HepG2 (cell line): ENCODE data around the gene GNG4. TPM values are rescaled to one million over a fixed set of nuclear protein-coding genes. Genes with fewer than 3 reads are reported as not detected.
A peak's percentile ranks its signal among the peaks of the same experiment; 100 is the strongest.

Experiments used
- CHD2 ChIP-seq: IDR thresholded peaks from 2 replicates; pipeline ENCODE4 v1.6.1; 2011; ENCODE audit warnings: low read depth, low read length, improper control_type of control experiment
- HDAC1 ChIP-seq: sonication (generic); formaldehyde crosslinking; IDR thresholded peaks from 2 replicates; pipeline ENCODE4 v1.5.1; 2020; ENCODE audit warnings: mild to moderate bottlenecking, missing genetic modification reagents
- HMG20B ChIP-seq: conservative IDR thresholded peaks from 2 replicates; pipeline ENCODE4 v1.6.1; 2016; ENCODE audit warnings: missing genetic modification reagents, missing compliant biosample characterization
- HNRNPL ChIP-seq: fragments of 200-400 bp; formaldehyde crosslinking; IDR thresholded peaks from 2 replicates; pipeline ENCODE4 v1.6.1; 2017; ENCODE audit warnings: mild to moderate bottlenecking, low read depth, low read length
- MAFG ChIP-seq: sonication (generic); formaldehyde crosslinking; IDR thresholded peaks from 2 replicates; pipeline ENCODE4 v1.5.1; 2020; ENCODE audit warnings: mild to moderate bottlenecking, missing genetic modification reagents
- MYC ChIP-seq: sonication (generic); formaldehyde crosslinking; IDR thresholded peaks from 2 replicates; pipeline ENCODE4 v1.9.0; 2021; ENCODE audit warnings: missing genetic modification reagents, borderline replicate concordance
- SMYD3 ChIP-seq: sonication (generic); formaldehyde crosslinking; IDR thresholded peaks from 2 replicates; pipeline ENCODE4 v1.8.1; 2023; ENCODE audit warnings: mild to moderate bottlenecking, missing genetic modification reagents
- ZNF17 ChIP-seq: sonication (generic); formaldehyde crosslinking; IDR thresholded peaks from 2 replicates; pipeline ENCODE4 v1.5.0; 2020; ENCODE audit warnings: mild to moderate bottlenecking, missing genetic modification reagents
- ZNF570 ChIP-seq: sonication (generic); formaldehyde crosslinking; IDR thresholded peaks from 2 replicates; pipeline ENCODE4 v1.4.0; 2020; ENCODE audit warnings: mild to moderate bottlenecking, missing genetic modification reagents, borderline replicate concordance
- ZNF644 ChIP-seq: IDR thresholded peaks from 2 replicates; pipeline ENCODE4 v1.6.1; 2016; ENCODE audit warnings: low read depth
- ZNF720 ChIP-seq: sonication (generic); formaldehyde crosslinking; IDR thresholded peaks from 2 replicates; pipeline ENCODE4 v1.4.0; 2020; ENCODE audit warnings: missing genetic modification reagents
- polyA plus RNA-seq, 8 experiments: library from polyadenylated mRNA; depleted of rRNA in 3 of 8; stranded (reverse) in 7 of 8; unstranded in 1 of 8; fragments of >200 nt; fragmentation: Illumina TruSeq in 4 of 8; extraction: Trizol in 4 of 8; gene quantifications; 2 replicates each; pipeline versions ENCODE4 v1.2.1 to v1.2.3, GENCODE V29; 2011 to 2016; ENCODE audit warnings: low read depth in 4 of 8, missing spikeins in 1 of 8, mixed read lengths in 1 of 8; ENCODE audit not compliant: insufficient read depth in 1 of 8
- total RNA-seq, 5 experiments: library from RNA; depleted of rRNA; stranded (reverse); fragments of >200 nt; fragmentation: Illumina TruSeq; extraction: Trizol; gene quantifications; 2 replicates each; pipeline ENCODE4 v1.2.3, GENCODE V29; 2016; ENCODE audit warnings: low read depth in 1 of 5
- TF ChIP-seq, protein P1 (sequence below): sonication (generic); formaldehyde crosslinking; IDR thresholded peaks from 2 replicates; pipeline ENCODE4 v1.5.1; 2020; ENCODE audit warnings: mild to moderate bottlenecking, missing genetic modification reagents, borderline replicate concordance
- TF ChIP-seq, protein P2 (sequence below): sonication (generic); formaldehyde crosslinking; IDR thresholded peaks from 2 replicates; pipeline ENCODE4 v1.5.0; 2020; ENCODE audit warnings: missing genetic modification reagents
- TF ChIP-seq, protein P3 (sequence below): sonication (generic); formaldehyde crosslinking; IDR thresholded peaks from 2 replicates; pipeline ENCODE4 v1.5.0; 2020; ENCODE audit warnings: mild to moderate bottlenecking, missing genetic modification reagents, borderline replicate concordance
- TF ChIP-seq, protein P4 (sequence below): sonication (generic); formaldehyde crosslinking; IDR thresholded peaks from 2 replicates; pipeline ENCODE4 v1.4.0; 2020; ENCODE audit warnings: missing genetic modification reagents, mild to moderate bottlenecking, borderline replicate concordance
- TF ChIP-seq, protein P5 (sequence below): IDR thresholded peaks from 2 replicates; pipeline ENCODE4 v1.6.1; 2016; ENCODE audit warnings: missing compliant biosample characterization, missing genetic modification reagents, borderline replicate concordance

Gene GNG4
- total and polyA plus RNA-seq, 2 of the 13 experiments (the other 11 are each of a cell fraction or from before 2014, with no cell fraction given), result 27.1 to 69.5 TPM

DNA sequence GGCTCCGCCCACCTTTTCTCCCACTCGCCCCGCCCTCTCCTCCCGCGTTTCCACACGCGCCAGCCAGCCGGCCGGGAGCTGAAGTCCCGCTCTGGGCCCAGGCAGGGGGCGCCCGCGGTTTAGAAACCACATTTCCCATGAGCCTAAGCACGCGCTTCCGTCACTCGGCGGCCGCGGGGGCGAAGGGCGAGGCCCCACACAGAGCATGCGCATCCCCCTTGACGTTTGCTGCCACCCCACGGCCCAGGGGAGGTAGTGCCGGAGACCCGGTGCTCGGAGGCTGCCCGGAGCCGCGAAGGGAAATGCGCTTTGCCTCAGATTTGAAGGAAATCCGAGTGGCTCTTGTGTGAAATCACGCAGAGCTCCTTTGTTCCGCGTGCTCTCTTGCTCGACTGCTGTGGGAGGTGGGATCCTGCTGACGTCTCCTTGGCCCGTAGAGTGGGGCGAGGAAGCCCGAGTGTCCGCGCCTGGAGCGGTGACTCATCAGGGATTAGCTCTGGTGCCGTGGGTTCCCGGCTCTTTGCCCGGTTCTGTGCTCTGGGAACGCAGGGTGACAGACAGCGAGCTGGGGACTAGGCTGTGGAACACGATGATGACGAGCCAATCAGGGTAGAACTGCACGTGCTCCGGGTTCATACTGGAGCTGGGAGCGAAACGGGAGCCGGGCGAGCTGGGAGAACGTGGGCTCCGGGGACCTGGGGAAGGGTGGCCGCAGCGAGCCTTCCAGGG, 144.9 kb downstream of the GNG4 start (continued):
- TF ChIP-seq, protein P1, sequence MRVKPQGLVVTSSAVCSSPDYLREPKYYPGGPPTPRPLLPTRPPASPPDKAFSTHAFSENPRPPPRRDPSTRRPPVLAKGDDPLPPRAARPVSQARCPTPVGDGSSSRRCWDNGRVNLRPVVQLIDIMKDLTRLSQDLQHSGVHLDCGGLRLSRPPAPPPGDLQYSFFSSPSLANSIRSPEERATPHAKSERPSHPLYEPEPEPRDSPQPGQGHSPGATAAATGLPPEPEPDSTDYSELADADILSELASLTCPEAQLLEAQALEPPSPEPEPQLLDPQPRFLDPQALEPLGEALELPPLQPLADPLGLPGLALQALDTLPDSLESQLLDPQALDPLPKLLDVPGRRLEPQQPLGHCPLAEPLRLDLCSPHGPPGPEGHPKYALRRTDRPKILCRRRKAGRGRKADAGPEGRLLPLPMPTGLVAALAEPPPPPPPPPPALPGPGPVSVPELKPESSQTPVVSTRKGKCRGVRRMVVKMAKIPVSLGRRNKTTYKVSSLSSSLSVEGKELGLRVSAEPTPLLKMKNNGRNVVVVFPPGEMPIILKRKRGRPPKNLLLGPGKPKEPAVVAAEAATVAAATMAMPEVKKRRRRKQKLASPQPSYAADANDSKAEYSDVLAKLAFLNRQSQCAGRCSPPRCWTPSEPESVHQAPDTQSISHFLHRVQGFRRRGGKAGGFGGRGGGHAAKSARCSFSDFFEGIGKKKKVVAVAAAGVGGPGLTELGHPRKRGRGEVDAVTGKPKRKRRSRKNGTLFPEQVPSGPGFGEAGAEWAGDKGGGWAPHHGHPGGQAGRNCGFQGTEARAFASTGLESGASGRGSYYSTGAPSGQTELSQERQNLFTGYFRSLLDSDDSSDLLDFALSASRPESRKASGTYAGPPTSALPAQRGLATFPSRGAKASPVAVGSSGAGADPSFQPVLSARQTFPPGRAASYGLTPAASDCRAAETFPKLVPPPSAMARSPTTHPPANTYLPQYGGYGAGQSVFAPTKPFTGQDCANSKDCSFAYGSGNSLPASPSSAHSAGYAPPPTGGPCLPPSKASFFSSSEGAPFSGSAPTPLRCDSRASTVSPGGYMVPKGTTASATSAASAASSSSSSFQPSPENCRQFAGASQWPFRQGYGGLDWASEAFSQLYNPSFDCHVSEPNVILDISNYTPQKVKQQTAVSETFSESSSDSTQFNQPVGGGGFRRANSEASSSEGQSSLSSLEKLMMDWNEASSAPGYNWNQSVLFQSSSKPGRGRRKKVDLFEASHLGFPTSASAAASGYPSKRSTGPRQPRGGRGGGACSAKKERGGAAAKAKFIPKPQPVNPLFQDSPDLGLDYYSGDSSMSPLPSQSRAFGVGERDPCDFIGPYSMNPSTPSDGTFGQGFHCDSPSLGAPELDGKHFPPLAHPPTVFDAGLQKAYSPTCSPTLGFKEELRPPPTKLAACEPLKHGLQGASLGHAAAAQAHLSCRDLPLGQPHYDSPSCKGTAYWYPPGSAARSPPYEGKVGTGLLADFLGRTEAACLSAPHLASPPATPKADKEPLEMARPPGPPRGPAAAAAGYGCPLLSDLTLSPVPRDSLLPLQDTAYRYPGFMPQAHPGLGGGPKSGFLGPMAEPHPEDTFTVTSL (CRISPR knock-in tag), result no peak
- TF ChIP-seq ZNF644 (no peak), HDAC1 (CRISPR knock-in tag) (peak; percentile 79), MAFG (no peak), SMYD3 (CRISPR knock-in tag) (no peak), HMG20B (CRISPR knock-in tag) (no peak; the same call in 1 of the 2 replicates), ZNF720 (CRISPR knock-in tag) (no peak), HNRNPL (peak; percentile 89), CHD2 (no peak), ZNF570 (CRISPR knock-in tag) (no peak), MYC (CRISPR knock-in tag) (peak; percentile 87), ZNF17 (no peak)
- TF ChIP-seq, protein P2, sequence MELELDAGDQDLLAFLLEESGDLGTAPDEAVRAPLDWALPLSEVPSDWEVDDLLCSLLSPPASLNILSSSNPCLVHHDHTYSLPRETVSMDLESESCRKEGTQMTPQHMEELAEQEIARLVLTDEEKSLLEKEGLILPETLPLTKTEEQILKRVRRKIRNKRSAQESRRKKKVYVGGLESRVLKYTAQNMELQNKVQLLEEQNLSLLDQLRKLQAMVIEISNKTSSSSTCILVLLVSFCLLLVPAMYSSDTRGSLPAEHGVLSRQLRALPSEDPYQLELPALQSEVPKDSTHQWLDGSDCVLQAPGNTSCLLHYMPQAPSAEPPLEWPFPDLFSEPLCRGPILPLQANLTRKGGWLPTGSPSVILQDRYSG (CRISPR knock-in tag), result no peak
- TF ChIP-seq, protein P3, sequence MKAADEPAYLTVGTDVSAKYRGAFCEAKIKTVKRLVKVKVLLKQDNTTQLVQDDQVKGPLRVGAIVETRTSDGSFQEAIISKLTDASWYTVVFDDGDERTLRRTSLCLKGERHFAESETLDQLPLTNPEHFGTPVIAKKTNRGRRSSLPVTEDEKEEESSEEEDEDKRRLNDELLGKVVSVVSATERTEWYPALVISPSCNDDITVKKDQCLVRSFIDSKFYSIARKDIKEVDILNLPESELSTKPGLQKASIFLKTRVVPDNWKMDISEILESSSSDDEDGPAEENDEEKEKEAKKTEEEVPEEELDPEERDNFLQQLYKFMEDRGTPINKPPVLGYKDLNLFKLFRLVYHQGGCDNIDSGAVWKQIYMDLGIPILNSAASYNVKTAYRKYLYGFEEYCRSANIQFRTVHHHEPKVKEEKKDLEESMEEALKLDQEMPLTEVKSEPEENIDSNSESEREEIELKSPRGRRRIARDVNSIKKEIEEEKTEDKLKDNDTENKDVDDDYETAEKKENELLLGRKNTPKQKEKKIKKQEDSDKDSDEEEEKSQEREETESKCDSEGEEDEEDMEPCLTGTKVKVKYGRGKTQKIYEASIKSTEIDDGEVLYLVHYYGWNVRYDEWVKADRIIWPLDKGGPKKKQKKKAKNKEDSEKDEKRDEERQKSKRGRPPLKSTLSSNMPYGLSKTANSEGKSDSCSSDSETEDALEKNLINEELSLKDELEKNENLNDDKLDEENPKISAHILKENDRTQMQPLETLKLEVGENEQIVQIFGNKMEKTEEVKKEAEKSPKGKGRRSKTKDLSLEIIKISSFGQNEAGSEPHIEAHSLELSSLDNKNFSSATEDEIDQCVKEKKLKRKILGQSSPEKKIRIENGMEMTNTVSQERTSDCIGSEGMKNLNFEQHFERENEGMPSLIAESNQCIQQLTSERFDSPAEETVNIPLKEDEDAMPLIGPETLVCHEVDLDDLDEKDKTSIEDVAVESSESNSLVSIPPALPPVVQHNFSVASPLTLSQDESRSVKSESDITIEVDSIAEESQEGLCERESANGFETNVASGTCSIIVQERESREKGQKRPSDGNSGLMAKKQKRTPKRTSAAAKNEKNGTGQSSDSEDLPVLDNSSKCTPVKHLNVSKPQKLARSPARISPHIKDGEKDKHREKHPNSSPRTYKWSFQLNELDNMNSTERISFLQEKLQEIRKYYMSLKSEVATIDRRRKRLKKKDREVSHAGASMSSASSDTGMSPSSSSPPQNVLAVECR (CRISPR knock-in tag), result peak; percentile 80
- TF ChIP-seq, protein P4, sequence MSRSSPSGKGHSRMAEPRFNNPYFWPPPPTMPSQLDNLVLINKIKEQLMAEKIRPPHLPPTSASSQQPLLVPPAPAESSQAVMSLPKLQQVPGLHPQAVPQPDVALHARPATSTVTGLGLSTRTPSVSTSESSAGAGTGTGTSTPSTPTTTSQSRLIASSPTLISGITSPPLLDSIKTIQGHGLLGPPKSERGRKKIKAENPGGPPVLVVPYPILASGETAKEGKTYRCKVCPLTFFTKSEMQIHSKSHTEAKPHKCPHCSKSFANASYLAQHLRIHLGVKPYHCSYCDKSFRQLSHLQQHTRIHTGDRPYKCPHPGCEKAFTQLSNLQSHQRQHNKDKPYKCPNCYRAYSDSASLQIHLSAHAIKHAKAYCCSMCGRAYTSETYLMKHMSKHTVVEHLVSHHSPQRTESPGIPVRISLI (CRISPR knock-in tag), result no peak
- TF ChIP-seq, protein P5, sequence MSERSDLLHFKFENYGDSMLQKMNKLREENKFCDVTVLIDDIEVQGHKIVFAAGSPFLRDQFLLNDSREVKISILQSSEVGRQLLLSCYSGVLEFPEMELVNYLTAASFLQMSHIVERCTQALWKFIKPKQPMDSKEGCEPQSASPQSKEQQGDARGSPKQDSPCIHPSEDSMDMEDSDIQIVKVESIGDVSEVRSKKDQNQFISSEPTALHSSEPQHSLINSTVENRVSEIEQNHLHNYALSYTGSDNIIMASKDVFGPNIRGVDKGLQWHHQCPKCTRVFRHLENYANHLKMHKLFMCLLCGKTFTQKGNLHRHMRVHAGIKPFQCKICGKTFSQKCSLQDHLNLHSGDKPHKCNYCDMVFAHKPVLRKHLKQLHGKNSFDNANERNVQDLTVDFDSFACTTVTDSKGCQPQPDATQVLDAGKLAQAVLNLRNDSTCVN (CRISPR knock-in tag), result peak; percentile 81
